ENCODE results near the gene FBXW5.

The FBXW5 gene

GRCh38 chr9:136961279-136962065 is 16.9 kb upstream of the FBXW5 start:
- no peak for DNase-seq

- DNase-seq, result no peak
Observed at GRCh38 chr9:136960938-136961275, 16.4 kb upstream of the FBXW5 start.

- DNase-seq, result no peak
Observed at GRCh38 chr9:136960212-136960937, 15.8 kb upstream of the FBXW5 start.

GRCh38 chr9:136958898-136959850 is 14.6 kb upstream of the FBXW5 start:
- no peak for DNase-seq

GRCh38 chr9:136958473-136958872 is 13.9 kb upstream of the FBXW5 start:
- DNase-seq, result no peak

- DNase-seq, result no peak
Observed at GRCh38 chr9:136957901-136958300, 13.4 kb upstream of the FBXW5 start.

GRCh38 chr9:136957461-136957860 is 12.9 kb upstream of the FBXW5 start:
- DNase-seq, result no peak

GRCh38 chr9:136956604-136957003 is 12.1 kb upstream of the FBXW5 start:
- DNase-seq, result no peak

GRCh38 chr9:136955943-136956335 is 11.4 kb upstream of the FBXW5 start:
- no peak for DNase-seq

- DNase-seq, result no peak
Observed at GRCh38 chr9:136955202-136955942, 10.8 kb upstream of the FBXW5 start.

- DNase-seq, result no peak
Observed at GRCh38 chr9:136954270-136955083, 9.9 kb upstream of the FBXW5 start.

- DNase-seq, result no peak
Observed at GRCh38 chr9:136953771-136954269, 9.3 kb upstream of the FBXW5 start.

- no peak for DNase-seq
Observed at GRCh38 chr9:136952876-136953770, 8.6 kb upstream of the FBXW5 start.

- no peak for DNase-seq
Observed at GRCh38 chr9:136952321-136952850, 7.8 kb upstream of the FBXW5 start.

GRCh38 chr9:136951541-136952320 is 7.2 kb upstream of the FBXW5 start, which contains the start of gene LCN12:
Gene LCN12 (plus strand): TSS chr9:136952273. CDS start chr9:136952328, 55 bp downstream.
- DNase-seq, result no peak

GRCh38 chr9:136950656-136951276 is 6.2 kb upstream of the FBXW5 start:
- DNase-seq, result no peak

GRCh38 chr9:136949817-136950655 is 5.5 kb upstream of the FBXW5 start:
- DNase-seq, result peak; percentile 73
